HG02973 (cell line): ENCODE data around the gene RPL13.

ENCODE experiments used
- ATAC-seq: cut with Tn5 transposase; IDR thresholded peaks from one replicate; pipeline ENCODE4 v1.9.1; 2021; ENCODE audit warnings: moderate library complexity; ENCODE audit not compliant: unreplicated experiment

Gene RPL13

DNA sequence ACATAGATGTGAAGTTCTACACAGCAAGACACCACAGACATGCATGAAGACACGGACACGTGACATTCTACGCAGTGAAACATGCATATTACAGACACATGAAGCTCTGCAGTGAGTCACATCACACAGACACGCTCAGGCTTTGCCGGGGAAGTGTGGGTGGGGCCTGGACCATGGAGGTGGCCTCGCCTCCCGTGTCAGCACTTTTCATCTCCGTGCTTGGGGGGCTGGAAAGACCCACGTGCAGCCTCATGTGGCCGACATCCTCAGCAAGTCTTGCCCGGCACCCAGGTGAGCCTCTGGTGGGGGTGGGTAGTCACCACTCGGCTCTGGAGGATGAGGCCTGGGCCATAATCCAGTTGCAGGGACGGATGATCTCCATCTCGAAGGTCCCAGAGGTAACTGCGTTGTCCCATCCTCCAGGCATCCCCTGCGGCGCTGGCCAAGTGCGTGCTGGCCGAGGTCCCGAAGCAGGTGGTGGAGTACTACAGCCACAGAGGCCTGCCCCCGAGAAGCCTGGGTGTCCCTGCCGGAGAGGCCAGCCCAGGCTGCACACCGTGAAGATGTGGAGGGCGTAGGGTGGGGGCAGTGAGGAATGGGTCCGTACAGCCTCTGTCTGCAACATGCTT lies 35.7 kb downstream of the RPL13 start:
- no peak for ATAC-seq

DNA sequence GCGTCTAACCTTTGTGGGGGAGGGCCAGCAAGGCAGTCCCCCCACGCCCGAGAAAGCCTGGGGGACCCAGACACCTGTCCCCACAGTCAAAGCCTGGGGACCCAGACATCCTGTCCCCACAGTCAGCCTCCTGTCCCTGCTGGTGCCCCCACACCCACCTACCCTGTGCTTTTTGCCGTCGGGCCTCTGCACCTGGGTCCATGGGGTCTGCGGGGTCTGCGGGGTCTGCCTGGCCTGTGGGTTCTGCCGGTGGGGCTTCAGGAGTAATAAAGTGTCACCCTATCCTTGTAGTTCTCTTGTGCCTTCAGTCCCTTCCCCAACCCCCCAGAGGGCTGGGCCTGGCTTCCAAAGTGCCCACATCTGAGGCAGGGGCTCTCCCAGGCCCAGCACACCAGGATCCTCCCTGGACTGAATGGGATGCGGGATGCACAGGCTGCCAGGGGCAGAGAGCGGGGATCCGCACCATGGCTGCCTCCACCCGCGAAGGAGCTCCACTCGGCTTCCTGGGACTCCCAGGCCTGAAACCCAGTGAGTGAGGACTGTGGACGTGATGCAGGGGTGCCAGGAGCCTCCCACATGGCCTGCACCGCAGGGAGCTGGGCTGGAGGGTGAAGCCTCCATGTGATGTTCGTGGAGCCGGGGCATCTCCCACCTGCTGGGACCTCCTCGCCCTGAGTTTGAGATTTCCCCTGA lies 36.6 kb downstream of the RPL13 start:
- ATAC-seq: no peak

DNA sequence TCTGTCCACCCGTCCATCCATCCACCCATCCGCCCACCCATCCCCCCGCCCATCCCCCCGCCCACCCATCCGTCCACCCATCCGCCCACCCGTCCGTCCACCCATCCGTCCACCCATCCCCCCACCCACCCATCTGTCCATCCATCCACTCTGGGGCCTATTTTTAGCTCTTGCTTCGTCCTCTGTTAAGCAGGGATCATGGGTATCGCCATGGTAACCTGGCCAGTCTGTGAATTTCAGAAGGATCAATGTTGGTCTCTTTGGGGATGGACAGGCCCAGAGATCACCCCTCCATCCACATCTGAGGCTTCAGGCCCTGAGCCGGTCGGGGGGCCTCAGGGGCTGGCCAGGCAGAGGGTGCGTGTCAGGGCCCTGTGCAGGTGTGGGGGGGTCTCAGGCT lies 37.7 kb downstream of the RPL13 start:
- no peak for ATAC-seq

DNA sequence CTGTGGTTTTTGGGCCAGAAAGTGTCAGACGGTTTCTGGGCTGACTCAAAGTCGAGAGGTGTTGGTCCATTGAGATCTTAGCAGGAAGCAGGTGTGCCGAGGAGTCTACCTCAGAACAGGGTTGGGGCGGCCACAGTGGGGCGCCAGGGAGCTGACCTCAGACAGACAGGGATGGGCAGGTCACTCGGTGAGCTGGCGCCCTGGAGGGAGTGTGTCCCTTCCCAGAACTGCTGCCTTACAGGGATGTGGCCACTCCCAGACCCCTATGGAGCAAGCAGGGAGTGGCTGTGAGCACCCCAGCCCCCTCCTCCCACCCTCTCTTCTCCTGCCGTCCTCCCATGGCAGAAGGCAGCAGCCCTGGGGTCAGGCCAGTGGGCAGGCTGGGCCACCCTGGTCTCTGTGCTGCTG lies 39.0 kb downstream of the RPL13 start:
- no peak for ATAC-seq

DNA sequence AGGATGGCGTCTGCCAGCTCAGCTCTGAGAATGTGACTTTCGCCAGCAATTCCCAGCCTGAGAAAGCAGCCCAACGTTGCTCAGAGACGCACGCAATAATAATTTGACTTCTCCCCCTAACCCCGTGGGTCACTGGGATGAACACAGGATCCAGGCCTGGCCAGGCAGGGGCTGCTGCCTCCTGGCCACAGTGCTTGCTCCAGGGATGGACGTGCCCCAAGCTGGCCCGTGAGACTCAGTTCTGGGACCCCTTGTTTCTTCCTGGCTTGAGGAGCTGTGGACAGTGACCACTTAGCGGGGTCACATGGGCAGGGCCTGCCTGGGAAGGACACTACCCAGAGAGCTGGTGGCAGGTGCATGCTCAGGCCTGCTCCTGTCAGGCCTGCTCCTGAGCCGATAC lies 39.4 kb downstream of the RPL13 start:
- ATAC-seq: no peak

DNA sequence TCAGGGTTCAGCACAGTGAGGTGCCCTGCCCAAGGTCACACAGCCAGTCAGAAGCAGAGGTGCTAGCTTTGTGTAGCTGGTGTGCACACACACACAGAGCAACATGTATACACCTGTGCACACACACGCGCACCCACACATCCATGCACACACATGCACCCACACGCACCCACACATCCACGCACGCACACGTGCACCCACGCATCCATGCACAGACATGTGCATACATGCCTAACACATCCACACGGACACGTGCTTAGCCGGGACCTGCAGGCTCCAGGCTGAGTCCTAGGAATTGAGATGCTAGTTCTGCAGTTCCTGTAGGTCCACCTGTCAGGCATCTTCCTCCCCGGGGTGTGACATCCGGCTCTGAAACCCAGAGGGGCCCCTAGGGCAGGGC lies 39.9 kb downstream of the RPL13 start:
- ATAC-seq: no peak

DNA sequence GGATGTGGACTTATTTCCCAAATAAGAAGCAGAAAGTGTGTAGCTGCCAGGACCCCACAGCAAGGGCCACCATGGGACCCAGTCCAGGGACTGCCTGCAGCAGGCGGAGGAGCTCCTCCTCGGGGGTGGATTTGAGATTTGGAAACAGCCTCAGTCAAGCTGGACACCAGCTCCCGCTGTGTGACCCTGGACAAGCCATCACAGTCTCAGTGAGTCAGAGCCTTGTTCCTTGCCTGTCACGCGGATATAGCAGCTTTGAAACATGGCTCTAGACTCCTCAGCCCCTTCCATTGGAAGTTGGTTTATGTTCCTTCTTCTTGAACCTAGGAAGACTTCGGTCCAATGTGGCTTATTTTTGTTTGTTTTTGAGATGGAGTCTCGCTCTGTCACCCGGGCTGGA lies 40.5 kb downstream of the RPL13 start:
- ATAC-seq: no peak

DNA sequence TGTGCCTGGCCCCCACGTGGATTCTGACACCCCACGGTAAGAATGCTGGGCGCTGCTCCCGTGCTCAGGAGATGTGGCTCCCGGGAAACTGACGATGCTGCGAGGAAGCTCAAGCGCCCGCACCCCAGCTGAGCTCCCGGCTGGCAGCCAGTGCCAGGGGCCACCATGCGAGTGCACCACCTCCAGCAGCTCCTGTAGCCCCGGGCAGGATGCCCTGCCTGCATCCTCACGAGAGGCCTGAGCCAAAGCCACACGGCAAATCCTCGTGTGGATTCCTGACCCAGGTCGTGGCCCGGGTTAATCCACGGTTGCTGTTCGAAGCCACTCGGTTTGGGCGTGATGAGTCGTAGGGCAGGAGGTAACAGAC lies 41.4 kb downstream of the RPL13 start:
- ATAC-seq: no peak

DNA sequence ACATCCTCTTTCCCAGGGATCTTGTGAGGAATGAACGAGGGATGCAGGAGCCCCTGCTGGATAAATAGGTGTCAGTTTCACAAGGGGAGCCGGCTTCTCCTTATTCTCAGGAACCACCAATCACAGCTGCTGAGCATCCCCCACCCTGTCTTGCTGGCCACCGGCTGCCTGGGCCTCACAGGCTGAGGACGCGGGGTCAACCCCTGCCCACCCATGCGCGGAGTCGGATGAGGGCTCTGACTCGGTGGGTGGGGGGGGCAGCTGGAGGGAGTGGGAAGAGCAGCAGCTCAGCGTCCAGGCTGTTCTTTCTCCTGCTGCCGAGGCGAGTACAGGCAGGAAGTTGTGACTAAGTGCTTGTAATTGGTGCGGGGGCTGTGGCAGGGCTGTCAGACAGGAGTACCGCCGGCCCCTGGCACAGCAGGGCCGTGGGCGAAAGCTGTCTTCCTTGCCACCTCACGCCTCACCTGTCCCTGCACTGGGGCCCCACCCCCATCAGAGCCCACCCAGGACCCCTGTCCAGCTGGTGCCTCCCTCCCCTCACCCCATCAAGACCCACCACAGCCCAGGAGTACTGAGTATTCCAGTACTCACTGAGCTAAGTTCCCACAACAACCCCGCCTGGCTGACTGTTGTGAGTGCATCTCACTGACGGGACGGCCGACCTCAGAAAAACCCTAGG lies 41.9 kb downstream of the RPL13 start:
- no peak for ATAC-seq

DNA sequence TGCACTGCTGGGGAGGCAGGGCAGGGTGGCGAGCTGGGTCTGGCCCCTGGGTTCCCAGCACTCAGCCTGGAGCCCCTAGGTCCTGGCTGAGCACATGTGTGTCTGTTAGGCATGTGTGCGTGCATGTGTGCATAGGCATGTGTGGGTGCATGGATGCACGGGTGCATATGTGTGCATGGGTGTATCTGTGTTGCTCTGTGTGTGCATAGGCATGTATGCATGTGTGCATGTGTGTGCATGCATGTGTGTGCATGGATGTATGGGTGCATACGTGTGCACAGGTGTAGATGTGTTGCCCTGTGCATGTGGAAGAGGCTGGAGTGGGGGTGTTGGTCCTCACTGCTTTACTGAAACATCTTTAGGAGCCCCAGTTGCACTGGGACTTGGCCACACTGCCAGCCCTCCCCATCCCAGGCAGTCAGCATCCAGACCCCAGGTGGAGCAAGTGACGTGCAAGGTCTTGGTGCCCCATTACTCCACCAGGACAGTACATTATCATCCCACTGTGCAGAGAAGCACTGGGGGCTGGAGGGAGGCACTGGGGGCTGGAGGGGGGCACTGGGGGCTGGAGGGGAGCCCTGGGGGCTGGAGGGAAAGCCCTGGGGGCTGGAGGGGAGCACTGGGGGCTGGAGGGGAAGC lies 42.6 kb downstream of the RPL13 start:
- no peak for ATAC-seq

DNA sequence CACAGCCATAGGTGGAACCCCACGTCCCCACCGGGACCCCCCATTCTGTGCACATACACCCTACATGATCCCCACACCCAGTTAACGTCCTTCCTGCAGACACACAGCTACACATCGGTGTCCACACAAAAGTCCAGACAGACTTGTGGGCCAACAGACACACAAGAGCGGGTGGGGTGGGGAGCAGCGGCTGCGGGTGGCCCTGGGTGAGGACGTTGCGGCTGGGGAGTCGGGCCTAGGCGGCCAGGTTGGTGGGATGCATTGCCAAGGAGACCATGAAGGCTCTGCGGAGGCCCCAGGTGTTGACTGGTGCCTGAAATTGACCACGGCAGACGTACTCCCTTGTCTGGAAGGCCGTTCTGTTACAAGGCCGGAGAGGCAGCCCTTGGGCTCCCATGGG lies 44.3 kb downstream of the RPL13 start:
- ATAC-seq: no peak

DNA sequence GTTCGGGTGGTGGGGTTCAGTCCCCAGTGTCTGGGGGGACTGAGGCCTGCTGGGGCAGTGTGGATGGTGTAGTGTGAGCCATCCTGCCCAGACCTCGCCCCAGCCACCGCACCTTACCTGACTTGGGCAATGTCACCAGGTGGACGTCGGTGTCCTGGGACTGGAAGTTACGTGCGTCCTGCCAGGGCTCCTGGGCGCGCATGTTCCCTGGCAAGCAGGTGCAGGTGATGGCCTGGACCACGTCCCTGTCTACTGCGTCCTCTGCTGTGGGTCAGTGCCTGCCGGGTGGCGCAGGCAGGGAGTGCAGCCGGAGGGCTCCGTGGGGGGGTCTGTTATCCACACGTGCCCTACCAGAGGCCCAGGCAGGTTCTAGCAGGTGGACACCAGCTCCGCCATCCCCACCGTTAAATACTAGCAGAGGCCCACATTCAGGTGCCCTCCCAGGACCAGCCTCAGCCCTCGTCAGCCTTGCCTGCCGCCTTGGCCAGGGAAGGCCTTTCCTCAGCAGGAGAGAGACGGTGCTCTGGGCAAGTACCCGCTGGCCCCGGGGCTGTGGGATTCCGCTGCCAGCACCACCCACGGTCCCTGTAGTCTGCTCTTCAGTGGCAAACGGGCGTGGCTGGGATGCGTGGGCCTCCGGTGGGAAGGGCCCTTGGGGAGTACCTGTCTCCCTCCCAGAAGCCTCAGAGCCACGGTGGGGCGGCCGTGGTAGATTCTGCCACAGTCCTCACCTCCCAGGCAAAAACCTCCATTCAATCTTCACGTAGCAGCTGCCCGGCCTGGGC lies 44.9 kb downstream of the RPL13 start:
- no peak for ATAC-seq

DNA sequence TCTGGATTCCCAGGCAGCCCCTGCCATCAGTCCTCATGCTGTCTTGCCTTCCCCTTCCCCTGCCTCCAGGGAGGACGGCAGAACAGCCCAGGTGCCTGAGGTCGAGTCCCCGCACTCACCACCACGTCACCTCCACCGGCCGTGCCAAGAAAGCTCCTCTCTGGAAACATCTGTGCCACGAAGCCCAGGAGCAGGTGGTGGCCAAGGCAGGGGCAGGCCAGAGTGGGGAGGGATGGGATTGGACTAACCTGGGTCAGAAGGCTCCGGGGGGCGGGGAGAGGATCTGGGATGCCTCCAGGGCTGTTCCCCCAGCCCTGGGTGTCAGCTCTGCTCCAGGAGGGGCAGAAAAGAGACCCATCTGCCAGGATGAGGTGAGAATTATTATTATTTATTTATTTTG lies 45.5 kb downstream of the RPL13 start:
- no peak for ATAC-seq

DNA sequence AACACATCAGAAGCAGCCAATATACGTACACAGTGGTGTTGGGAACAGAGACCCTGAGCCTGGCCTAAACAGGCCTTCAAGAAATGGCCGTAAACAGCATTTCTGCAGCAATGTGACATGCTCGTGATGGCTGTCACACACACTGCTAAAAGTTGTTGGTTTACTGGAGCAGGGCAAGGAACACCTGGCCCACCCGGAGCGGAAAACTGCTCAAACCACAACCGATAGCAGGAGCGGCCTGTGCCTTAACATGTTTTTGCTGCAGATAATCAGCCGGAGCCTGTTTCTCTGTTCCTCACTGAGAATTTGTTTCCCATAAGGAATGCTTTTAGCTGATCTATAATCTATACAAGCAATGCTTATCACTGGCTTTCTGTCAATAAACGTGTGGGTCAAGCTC lies 47.0 kb downstream of the RPL13 start:
- no peak for ATAC-seq

DNA sequence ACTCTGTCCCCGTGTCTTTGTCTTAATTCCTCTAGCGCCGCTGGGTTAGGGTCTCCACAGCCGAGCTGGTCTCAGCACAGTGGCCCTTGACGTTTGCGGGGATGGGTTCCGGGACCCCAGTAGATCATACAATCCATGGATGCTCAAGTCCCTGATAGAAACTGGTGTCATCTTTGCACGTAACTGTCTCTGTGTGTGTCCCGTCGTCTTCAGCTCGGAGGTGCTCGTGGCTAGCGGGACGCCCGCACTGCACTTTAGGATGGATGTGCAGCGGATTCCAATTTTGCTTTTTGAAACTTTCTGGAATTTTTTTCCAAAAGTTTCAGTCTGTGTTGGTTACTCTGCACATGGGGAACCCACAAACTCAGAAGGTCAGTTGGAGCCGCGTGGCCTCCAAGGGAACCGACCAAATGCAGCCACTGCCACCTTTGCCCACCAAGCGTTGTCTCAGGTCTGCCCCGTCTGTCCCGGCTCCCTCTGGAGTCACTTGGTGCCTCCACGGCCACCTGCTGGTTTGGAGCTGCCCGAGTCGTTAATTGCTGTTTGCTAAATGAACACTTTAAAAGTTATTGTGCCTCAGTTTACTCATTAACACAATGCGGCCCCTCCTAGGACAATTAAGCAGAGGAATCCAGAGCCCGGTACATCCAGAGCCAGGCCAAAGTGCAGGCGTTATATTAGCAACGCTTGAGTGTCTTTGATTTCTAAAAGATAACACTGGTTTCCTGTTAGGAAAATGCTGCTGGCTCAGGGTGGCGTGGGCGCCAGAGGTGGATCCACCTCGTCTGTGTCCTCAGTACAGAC lies 47.7 kb downstream of the RPL13 start:
- ATAC-seq: no peak

DNA sequence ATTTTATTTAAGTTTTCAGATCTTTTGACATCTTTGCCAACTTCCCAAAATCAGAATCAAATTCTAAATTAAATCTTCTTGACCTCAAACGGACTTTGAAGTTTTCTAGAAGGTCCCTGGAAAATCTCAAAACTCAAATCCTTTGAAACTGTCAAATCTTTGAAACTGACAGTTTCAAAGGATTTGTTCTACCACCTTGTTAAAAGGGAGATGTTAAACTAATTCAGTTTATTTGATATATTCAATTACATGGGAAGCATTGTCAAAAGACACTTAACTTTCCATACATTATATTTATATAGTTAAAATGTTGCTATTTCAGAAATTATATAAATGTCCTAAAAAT lies 49.6 kb downstream of the RPL13 start:
- ATAC-seq: no peak

DNA sequence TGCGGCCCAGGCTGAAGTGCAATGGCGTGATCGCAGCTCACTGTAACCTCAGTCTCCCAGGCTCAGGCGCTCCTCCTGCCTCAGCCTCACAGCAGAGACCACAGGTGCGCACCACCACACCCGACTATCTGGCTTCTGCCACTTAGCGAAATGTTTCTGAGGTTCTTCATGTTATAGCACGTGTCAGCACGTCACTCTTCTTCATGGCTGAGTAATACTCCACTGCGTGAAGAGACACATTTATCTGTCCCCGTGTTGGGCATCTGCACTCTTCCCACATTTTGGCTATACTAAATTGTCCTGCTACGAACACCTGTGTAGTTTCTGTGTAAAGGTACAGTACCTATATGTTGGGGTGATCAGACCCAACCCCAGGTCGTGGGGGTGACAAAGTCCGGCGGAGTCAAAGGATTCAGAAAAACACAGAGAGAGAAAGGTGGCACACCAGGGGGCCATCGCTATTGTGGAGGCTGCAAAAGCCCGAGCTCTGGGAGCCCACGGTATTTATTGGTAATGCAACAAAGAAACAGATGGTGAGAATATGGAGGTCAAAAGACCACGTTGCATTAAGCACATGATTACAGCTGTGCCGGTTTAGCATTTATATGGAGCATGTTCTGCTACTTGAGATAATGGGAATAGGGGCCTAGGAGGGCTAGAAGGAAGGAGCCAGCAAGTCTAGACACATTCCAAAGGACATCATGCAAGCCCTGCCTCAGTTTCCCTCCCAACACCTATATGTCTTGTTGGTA lies 52.1 kb downstream of the RPL13 start:
- no peak for ATAC-seq

DNA sequence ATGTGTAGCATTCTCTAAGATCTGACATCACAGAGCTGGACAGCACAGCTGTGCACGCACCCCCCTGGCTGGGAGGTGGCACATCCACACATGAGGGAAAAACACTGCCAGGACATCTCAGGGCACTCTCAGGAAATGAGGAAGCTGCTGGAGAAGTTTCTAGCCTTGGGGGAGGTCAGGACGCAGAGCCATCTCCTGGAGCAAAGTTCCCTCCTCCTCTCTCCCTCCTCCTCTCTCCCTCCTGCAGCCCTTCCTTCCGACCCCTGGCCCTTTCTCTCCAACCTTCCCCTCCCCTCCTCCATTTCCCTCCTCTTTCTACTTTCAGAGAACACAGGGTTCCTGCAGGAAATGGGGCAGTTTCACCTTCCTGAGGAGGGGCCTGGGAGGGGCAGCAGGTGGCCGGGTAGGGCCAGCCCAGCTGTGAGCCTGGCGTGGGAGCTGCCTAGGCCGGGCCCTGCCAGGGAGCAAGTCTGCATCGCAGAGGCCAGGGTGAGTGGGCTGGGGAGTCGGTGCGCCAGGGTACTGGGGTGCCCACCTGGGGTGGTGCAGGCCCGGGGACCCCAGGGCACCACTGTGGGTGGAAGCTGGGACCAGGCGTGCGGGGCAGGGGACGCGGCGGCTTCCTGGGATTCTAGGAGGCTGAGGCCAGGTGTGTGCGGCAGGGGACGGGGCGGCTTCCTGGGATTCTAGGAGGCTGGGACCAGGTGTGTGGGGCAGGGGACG lies 52.9 kb downstream of the RPL13 start, which contains the start of gene DPEP1:
DPEP1 (plus strand) TSS at position 412 of the 723 bp plus-strand sequence. CDS start 16,769 bp downstream, outside the sequence.
- no peak for ATAC-seq

DNA sequence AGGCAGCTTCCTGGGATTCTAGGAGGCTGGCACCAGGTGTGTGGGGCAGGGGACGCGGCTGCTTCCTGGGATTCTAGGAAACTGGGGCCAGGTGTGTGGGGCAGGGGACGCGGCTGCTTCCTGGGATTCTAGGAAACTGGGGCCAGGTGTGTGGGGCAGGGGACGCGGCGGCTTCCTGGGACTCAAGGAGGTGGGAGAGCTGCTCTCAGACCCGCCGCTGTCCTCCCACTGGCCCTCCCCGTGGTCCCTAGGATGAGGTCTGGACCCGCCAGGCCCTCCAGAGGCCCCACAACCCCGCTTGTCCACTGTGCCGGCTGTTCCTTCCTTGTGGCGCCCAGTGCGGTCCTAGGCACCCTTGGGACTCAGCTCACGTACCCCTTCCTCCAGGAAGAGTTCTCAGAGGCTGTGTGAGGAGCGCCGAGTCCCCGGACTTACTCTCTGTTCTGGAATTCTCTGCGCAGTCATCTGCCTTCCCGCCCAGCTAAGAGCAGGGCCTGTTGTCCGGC lies 53.5 kb downstream of the RPL13 start:
- ATAC-seq: no peak
